ENCODE data around the gene SESTD1. TPM values are rescaled to one million over a fixed set of nuclear protein-coding genes. Genes with fewer than 3 reads are reported as not detected.

The SESTD1 gene
- total and polyA plus RNA-seq, 8 donors, result 36.0 to 76.9 (median 49.7) TPM

GRCh38 chr2:179165356-179166000, 99.2 kb downstream of the SESTD1 start:
- DNase-seq, result no peak

GRCh38 chr2:179141206-179141605, 123.4 kb downstream of the SESTD1 start:
- intact Hi-C loops (cut with DNase I), result no loop called here
- H3K36me3 ChIP-seq, result peaks cover 0 to 55% of the 10 kb centered on the region in 2 donors
- H3K27ac ChIP-seq, result no peak overlapping the region
- DNase-seq (no peak), ATAC-seq (no peak)
- H3K9me3 ChIP-seq, result no peaks in the 10 kb centered on the region
- no peaks in the 10 kb centered on the region for H3K27me3 ChIP-seq
- no peak overlapping the region for H3K4me3 ChIP-seq
- H3K4me1 ChIP-seq, result no peaks in the 10 kb centered on the region
- no peak for TF ChIP-seq CTCF (IDR thresholded peaks at IDR 0.05)

More at GRCh38 chr2:179165356-179166000, 99.2 kb downstream of the SESTD1 start:
- no peaks in the 10 kb centered on the region for H3K9me3 ChIP-seq
- no peak overlapping the region for H3K27ac ChIP-seq
- ATAC-seq, result no peak
- H3K4me3 ChIP-seq, result no peak overlapping the region
- H3K36me3 ChIP-seq, result peaks cover 0 to 5% of the 10 kb centered on the region in 2 donors
- no peak for TF ChIP-seq CTCF (IDR thresholded peaks at IDR 0.05)
- intact Hi-C loops (cut with DNase I), result no loop called here
- no peaks in the 10 kb centered on the region for H3K27me3 ChIP-seq
- no peaks in the 10 kb centered on the region for H3K4me1 ChIP-seq

- no peak overlapping the region for H3K27ac ChIP-seq
- H3K4me1 ChIP-seq, result no peaks in the 10 kb centered on the region
- intact Hi-C loops (cut with DNase I), result no loop called here
- no peaks in the 10 kb centered on the region for H3K27me3 ChIP-seq
- peaks cover 0 to 52% of the 10 kb centered on the region in 2 donors for H3K36me3 ChIP-seq
- DNase-seq (no peak), ATAC-seq (no peak)
- no peak for TF ChIP-seq CTCF (IDR thresholded peaks at IDR 0.05)
- H3K4me3 ChIP-seq, result no peak overlapping the region
- no peaks in the 10 kb centered on the region for H3K9me3 ChIP-seq
Measured at GRCh38 chr2:179140571-179140970, 124.1 kb downstream of the SESTD1 start.

GRCh38 chr2:179139506-179139905, 125.1 kb downstream of the SESTD1 start:
- no peak for ATAC-seq
- no peak for TF ChIP-seq CTCF (IDR thresholded peaks at IDR 0.05)
- Histone ChIP-seq H3K4me1 (no peaks in the 10 kb centered on the region), H3K9me3 (no peaks in the 10 kb centered on the region), H3K27me3 (no peaks in the 10 kb centered on the region), H3K36me3 (peaks cover 0 to 52% of the 10 kb centered on the region in 2 donors), H3K4me3 (no peak overlapping the region), H3K27ac (no peak overlapping the region)
- intact Hi-C loops (cut with DNase I), result no loop called here
- DNase-seq, result no peak

GRCh38 chr2:179137200-179137759, 127.4 kb downstream of the SESTD1 start:
- Histone ChIP-seq H3K4me1 (no peaks in the 10 kb centered on the region), H3K27me3 (no peaks in the 10 kb centered on the region), H3K9me3 (no peaks in the 10 kb centered on the region), H3K4me3 (no peak overlapping the region), H3K27ac (no peak overlapping the region), H3K36me3 (peaks cover 0 to 40% of the 10 kb centered on the region in 2 donors)
- ATAC-seq (no peak), DNase-seq (no peak)
- TF ChIP-seq CTCF (IDR thresholded peaks at IDR 0.05), result no peak
- intact Hi-C loops (cut with DNase I), result no loop called here
